Neural progenitor cell (in vitro differentiated cells): ENCODE measurements around the gene SPDYE6. TPM values are rescaled to one million over a fixed set of nuclear protein-coding genes. Genes with fewer than 3 reads are reported as not detected.

Experiments
- DNase-seq: peaks from one replicate; pipeline ENCODE4 v3.0.0-alpha.2; 2016; ENCODE audit warnings: low spot score
- H2AFZ ChIP-seq: fragments of 200-600 bp; sonication (generic); replicated peaks from 2 replicates; pipeline ENCODE4 v1.6.1; 2016; ENCODE audit warnings: antibody characterized with exemption
- H3F3A ChIP-seq: fragments of 200-600 bp; sonication (generic); 2 replicates; pipeline ENCODE4 v1.6.1; 2016; ENCODE audit warnings: antibody characterized with exemption, low read depth
- H3K27ac ChIP-seq: fragments of 200-600 bp; sonication (generic); 2 replicates; pipeline ENCODE4 v1.5.1; 2016; ENCODE audit warnings: mild to moderate bottlenecking
- H3K27me3 ChIP-seq: fragments of 200-600 bp; sonication (generic); 2 replicates; pipeline ENCODE4 v1.6.1; 2016; ENCODE audit warnings: mild to moderate bottlenecking, moderate library complexity
- H3K36me3 ChIP-seq: fragments of 200-600 bp; sonication (generic); 2 replicates; pipeline ENCODE4 v1.5.1; 2016
- H3K4me1 ChIP-seq: fragments of 200-600 bp; sonication (generic); 2 replicates; pipeline ENCODE4 v1.6.1; 2016; ENCODE audit warnings: mixed run types
- H3K4me2 ChIP-seq: fragments of 200-600 bp; sonication (generic); 2 replicates; pipeline ENCODE4 v1.6.1; 2016
- H3K4me3 ChIP-seq: fragments of 200-600 bp; sonication (generic); 2 replicates; pipeline ENCODE4 v1.5.1; 2016
- H3K79me2 ChIP-seq: fragments of 200-600 bp; sonication (generic); 2 replicates; pipeline ENCODE4 v1.6.1; 2016; ENCODE audit warnings: low read depth
- H3K9ac ChIP-seq: fragments of 200-600 bp; sonication (generic); 2 replicates; pipeline ENCODE4 v1.6.1; 2016
- H3K9me3 ChIP-seq: fragments of 200-600 bp; sonication (generic); 2 replicates; pipeline ENCODE4 v1.5.1; 2016; ENCODE audit warnings: low read depth
- H4K20me1 ChIP-seq: fragments of 200-600 bp; sonication (generic); 2 replicates; pipeline ENCODE4 v1.6.1; 2016; ENCODE audit warnings: low read depth
- H3K27ac Mint-ChIP-seq: 3 replicates; pipeline ENCODE4 v1.8.0; 2021; ENCODE audit warnings: mixed read lengths
- H3K27me3 Mint-ChIP-seq: 2 replicates; pipeline ENCODE4 v1.8.0; 2022; ENCODE audit warnings: low read depth, mild to moderate bottlenecking, inconsistent platforms, moderate library complexity, mixed read lengths; ENCODE audit not compliant: insufficient read depth
- H3K36me3 Mint-ChIP-seq: 3 replicates; pipeline ENCODE4 v1.8.0; 2021; ENCODE audit warnings: mixed read lengths
- H3K4me1 Mint-ChIP-seq: 3 replicates; pipeline ENCODE4 v1.8.0; 2021; ENCODE audit warnings: mixed read lengths
- H3K4me3 Mint-ChIP-seq: 3 replicates; pipeline ENCODE4 v1.8.0; 2021; ENCODE audit warnings: mild to moderate bottlenecking, moderate library complexity, mixed read lengths
- H3K9me3 Mint-ChIP-seq: 3 replicates; pipeline ENCODE4 v1.8.0; 2020; ENCODE audit warnings: mixed read lengths
- CTCF ChIP-seq: fragments of 200-600 bp; sonication (generic); IDR thresholded peaks from 2 replicates; pipeline ENCODE4 v1.5.1; 2017; ENCODE audit warnings: antibody characterized with exemption, mild to moderate bottlenecking
- EZH2 ChIP-seq: fragments of 200-600 bp; sonication (generic); IDR thresholded peaks from 2 replicates; pipeline ENCODE4 v1.6.1; 2017; ENCODE audit warnings: antibody characterized with exemption, mild to moderate bottlenecking, moderate library complexity
- EZH2phosphoT487 ChIP-seq: fragments of 200-600 bp; sonication (generic); IDR thresholded peaks from 2 replicates; pipeline ENCODE4 v1.6.1; 2017; ENCODE audit warnings: antibody characterized with exemption
- total RNA-seq: library from RNA; depleted of rRNA; stranded (reverse); fragments of >200 nt; gene quantifications from 2 replicates; pipeline ENCODE4 v1.2.3, GENCODE V29; 2015; ENCODE audit warnings: low replicate concordance

The SPDYE6 gene
- total RNA-seq, 1 donor from 2014 or later = not detected

GRCh38 chr7:102319671-102320070, 36.6 kb downstream of the SPDYE6 start:
- no peaks in the 10 kb centered on the region for H3K36me3 ChIP-seq
- H3F3A ChIP-seq = peaks cover 4% of the 10 kb centered on the region
- H3K27me3 ChIP-seq = peaks cover 22% of the 10 kb centered on the region
- no peak overlapping the region for H3K4me3 Mint-ChIP-seq
- H3K4me3 ChIP-seq = no peak overlapping the region
- H3K27me3 Mint-ChIP-seq = peaks cover 3% of the 10 kb centered on the region
- H3K27ac Mint-ChIP-seq = no peak overlapping the region
- H3K9ac ChIP-seq = no peak overlapping the region
- H3K4me1 Mint-ChIP-seq = peaks cover 3% of the 10 kb centered on the region
- no peaks in the 10 kb centered on the region for H3K4me1 ChIP-seq
- no peak for DNase-seq
- no peak overlapping the region for H2AFZ ChIP-seq
- no peaks in the 10 kb centered on the region for H3K79me2 ChIP-seq
- H3K9me3 Mint-ChIP-seq = no peaks in the 10 kb centered on the region
- TF ChIP-seq EZH2 = no peak
- H3K9me3 ChIP-seq = no peaks in the 10 kb centered on the region
- no peak overlapping the region for H3K27ac ChIP-seq
- H4K20me1 ChIP-seq = peaks cover 9% of the 10 kb centered on the region
- H3K36me3 Mint-ChIP-seq = peaks cover 11% of the 10 kb centered on the region
- H3K4me2 ChIP-seq = no peak overlapping the region

- no peaks in the 10 kb centered on the region for H3K79me2 ChIP-seq
- H2AFZ ChIP-seq = no peak overlapping the region
- Mint-ChIP-seq H3K36me3 (peaks cover 11% of the 10 kb centered on the region), H3K9me3 (no peaks in the 10 kb centered on the region), H3K27me3 (peaks cover 3% of the 10 kb centered on the region), H3K4me1 (peaks cover 3% of the 10 kb centered on the region), H3K27ac (no peak overlapping the region), H3K4me3 (no peak overlapping the region)
- H3K4me2 ChIP-seq = no peak overlapping the region
- DNase-seq = no peak
- H3K9me3 ChIP-seq = no peaks in the 10 kb centered on the region
- H3K27me3 ChIP-seq = peaks cover 22% of the 10 kb centered on the region
- H3K36me3 ChIP-seq = no peaks in the 10 kb centered on the region
- H3K4me3 ChIP-seq = no peak overlapping the region
- peaks cover 4% of the 10 kb centered on the region for H3F3A ChIP-seq
- H4K20me1 ChIP-seq = peaks cover 9% of the 10 kb centered on the region
- H3K4me1 ChIP-seq = no peaks in the 10 kb centered on the region
- H3K27ac ChIP-seq = no peak overlapping the region
- TF ChIP-seq CTCF = no peak
- no peak for TF ChIP-seq EZH2
- TF ChIP-seq EZH2phosphoT487 = no peak
- no peak overlapping the region for H3K9ac ChIP-seq
Measured at GRCh38 chr7:102318482-102318971, 37.7 kb downstream of the SPDYE6 start.

GRCh38 chr7:102317231-102318059, 38.8 kb downstream of the SPDYE6 start:
- H3K4me3 Mint-ChIP-seq = no peak overlapping the region
- H3K9me3 ChIP-seq = no peaks in the 10 kb centered on the region
- TF ChIP-seq EZH2 = no peak
- no peak for TF ChIP-seq CTCF
- TF ChIP-seq EZH2phosphoT487 = no peak
- H3K36me3 ChIP-seq = no peaks in the 10 kb centered on the region
- DNase-seq = no peak
- no peak overlapping the region for H3K27ac ChIP-seq
- H3K27ac Mint-ChIP-seq = no peak overlapping the region
- no peak overlapping the region for H3K4me3 ChIP-seq
- H3K36me3 Mint-ChIP-seq = peaks cover 9% of the 10 kb centered on the region
- peaks cover 9% of the 10 kb centered on the region for H4K20me1 ChIP-seq
- H3F3A ChIP-seq = peaks cover 2% of the 10 kb centered on the region
- no peak overlapping the region for H3K4me2 ChIP-seq
- peaks cover 18% of the 10 kb centered on the region for H3K27me3 ChIP-seq
- H3K4me1 Mint-ChIP-seq = no peaks in the 10 kb centered on the region
- no peaks in the 10 kb centered on the region for H3K9me3 Mint-ChIP-seq
- no peaks in the 10 kb centered on the region for H3K4me1 ChIP-seq
- no peak overlapping the region for H2AFZ ChIP-seq
- H3K27me3 Mint-ChIP-seq = peaks cover 3% of the 10 kb centered on the region
- no peaks in the 10 kb centered on the region for H3K79me2 ChIP-seq
- no peak overlapping the region for H3K9ac ChIP-seq
